Stimulated activated CD8-positive, alpha-beta memory T cell treated with anti-CD3 and anti-CD28 coated beads, Interleukin-12 subunit alpha, Interleukin-12 subunit beta, amount 100 ng/mL, for 24 hours (primary cell): Measurements from ENCODE around the gene MLLT10.

ENCODE experiments used
- DNase-seq: peaks from one replicate; pipeline ENCODE4 v3.0.0-alpha.2; 2020; ENCODE audit errors: extremely low read depth

MLLT10 gene

DNA sequence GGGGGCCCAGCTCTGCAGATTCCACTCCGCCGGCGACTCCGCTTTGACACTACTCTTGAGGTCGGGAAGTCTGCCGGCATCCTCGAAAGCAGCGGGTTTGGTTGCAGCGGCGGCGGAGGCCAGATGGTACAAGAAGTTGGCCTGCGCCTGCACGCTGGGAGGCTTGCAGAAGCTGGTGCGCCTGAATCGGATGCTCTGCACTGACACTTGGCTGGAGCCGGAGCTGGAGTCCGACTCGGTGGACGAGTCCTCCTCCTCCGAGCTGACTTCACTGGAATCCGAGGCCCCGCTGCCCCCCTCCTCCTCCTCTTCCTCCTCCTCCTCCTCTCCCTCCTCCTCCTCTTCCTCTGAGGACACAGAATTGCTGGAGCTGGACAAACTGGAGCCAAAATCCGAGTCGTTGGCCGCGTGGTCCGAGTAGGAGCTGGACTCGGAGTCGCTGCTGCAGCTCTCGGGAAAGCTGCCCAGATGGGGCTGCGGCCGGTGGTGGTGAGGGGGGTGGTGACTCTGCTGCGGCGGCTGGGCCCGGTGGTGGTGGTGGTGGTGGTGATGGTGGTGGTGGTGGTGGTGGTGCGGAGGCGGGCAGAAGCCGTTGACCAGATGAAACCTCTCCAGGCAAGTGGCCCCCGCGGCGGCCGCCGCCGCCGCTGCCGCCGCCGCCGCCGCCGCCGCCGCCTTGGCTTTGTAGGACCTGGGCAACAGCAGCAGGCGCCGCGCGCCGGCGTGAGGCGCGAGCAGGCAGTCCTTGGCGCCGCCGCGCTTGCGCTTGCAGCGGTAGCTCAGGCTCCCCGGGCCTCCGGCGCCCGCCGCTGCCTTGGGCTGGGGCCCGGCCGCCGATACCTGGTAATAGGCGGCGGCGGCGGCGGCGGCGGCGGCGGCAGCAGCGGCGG, 17.5 kb upstream of the MLLT10 start:
- DNase-seq = no peak

DNA sequence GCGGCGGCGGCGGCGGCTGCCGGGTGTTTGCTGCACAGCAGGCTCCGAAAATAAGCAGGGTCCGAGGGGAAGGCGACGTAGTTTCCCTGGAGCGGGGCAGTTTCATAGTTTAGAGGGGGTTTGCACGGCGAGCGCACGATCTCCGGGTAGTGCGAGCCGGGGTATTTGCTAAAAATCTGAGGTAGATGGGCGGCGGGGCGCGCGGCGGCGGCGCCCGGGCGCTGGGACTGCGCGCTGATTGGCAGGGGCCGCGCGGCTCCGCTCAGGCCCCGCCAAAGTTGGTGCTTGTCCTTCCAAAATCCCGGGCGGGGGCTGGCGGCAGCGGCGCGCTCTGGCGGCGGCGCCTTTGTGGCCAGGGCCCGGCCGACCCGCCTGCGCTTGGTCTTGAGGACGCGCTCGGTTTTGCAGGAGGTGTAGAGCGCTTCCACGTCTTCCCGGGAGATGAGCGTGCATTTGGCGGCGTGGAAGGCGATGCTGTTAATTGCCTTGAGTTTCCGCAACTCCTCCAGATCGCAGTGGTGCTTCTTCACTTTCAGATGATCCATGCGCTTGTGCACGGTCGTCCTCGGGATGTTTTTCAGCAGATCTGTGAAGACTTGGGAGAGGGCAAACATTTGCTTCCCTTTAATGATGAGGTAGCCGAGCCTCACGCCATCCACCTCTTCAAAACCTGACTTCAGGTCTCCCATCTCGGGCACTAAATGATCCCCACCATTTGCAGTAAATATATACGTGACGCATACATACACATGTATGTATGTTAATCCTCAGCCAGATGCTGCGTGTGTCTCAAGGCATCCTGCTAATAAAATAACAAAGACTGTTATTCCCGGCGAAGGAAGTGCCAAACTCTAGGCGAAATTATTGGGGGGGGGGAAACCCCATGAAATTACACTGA, 16.6 kb upstream of the MLLT10 start:
- DNase-seq = no peak

- no peak for DNase-seq
These were observed 15.8 kb upstream of the MLLT10 start for GRCh38 chr10:21518149-21518640.

GRCh38 chr10:21518641-21519396, 15.2 kb upstream of the MLLT10 start:
- no peak for DNase-seq

DNA sequence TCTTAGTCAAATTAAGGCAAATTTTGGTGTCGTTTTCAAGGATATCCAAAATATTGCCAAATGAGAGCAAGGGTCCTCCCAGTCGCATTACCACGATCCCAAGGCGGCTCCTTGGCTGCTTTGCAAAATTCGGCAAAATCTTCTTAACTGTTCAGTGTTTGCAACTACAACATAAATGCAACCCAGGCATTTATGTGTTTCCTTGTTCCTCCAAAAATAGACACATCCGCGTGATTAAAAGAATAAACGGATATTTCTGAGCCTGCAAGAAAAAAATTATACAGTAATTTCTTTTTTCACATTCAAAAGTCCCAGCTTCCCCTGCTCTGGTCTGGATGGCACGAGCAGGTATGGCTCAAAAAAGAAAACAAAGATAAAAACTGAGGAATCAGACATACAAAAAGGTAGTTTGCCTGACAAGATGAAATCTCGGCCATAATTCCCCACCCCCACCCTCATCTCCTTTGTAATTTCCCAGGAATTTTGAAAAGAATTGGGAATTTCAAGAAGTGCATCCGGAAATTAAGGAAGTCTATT, 14.6 kb upstream of the MLLT10 start:
- no peak for DNase-seq

DNA sequence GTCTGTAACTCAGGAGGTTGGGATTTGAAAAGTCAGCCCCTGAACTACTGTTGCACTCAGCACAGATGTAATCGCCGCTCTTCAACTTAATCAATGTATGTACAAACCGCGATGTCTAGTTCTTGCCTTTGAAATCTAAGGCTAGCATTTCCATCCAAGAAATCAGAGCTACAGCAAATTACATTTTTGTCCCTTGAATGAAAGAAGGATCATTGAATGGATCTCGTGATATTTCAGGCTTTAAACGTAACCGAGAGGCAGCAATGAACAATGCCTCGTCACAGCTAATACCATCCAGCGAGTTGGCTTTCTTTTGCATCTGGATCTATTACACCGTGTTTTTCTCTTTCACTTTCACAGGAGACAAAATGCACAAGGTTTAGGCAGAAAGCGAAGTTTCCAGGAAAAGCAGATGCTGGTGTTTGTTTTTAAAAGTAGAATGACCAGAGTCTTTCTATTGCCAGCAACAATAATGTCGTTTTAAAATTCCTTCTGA, 14.0 kb upstream of the MLLT10 start:
- DNase-seq = no peak

- no peak for DNase-seq
These were observed 13.5 kb upstream of the MLLT10 start for GRCh38 chr10:21520509-21520908.

DNA sequence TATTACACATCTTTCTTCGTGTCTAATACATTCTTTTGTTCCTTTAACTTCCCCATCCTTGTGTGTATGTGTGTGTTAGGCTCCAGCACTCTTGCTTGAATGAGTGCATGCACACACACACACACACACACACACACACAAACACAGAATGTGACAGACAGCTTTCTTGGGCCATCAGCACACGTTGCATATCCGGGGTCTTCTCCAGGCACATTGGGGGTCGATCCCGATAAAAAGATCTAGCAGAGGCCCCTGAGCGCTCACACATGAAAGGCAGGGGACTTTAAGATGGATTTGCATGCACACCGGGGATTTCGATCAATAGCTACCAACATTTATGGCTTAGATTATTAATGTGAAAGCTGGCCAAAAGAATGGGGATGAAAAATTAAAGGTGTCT, 13.1 kb upstream of the MLLT10 start:
- DNase-seq = no peak

- DNase-seq = no peak
These were observed 12.1 kb upstream of the MLLT10 start for GRCh38 chr10:21521751-21522533.

- DNase-seq = no peak
These were observed 11.2 kb upstream of the MLLT10 start for GRCh38 chr10:21522631-21523406.

- no peak for DNase-seq
These were observed 10.4 kb upstream of the MLLT10 start for GRCh38 chr10:21523557-21524008.

DNA sequence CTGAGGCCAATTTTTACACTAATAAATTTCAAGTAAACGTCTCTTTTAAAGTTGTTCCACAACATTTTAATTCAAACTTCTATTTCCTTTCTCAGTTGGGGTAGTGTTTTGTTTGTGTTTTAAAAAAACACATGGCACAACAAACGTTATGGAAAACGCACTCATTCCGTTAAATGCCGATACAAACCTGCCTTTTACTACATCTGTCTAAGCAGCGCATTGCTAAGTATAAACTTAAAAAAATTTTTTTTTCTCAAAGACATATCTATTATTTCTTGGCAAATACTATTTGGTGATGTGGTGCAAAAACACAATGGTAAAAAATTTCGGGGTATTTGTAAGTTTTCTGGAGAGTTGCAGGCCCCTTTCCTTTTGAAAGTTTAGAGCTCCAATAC, 9.9 kb upstream of the MLLT10 start:
- no peak for DNase-seq

- DNase-seq = no peak
These were observed 9.3 kb upstream of the MLLT10 start for GRCh38 chr10:21524526-21525366.

DNA sequence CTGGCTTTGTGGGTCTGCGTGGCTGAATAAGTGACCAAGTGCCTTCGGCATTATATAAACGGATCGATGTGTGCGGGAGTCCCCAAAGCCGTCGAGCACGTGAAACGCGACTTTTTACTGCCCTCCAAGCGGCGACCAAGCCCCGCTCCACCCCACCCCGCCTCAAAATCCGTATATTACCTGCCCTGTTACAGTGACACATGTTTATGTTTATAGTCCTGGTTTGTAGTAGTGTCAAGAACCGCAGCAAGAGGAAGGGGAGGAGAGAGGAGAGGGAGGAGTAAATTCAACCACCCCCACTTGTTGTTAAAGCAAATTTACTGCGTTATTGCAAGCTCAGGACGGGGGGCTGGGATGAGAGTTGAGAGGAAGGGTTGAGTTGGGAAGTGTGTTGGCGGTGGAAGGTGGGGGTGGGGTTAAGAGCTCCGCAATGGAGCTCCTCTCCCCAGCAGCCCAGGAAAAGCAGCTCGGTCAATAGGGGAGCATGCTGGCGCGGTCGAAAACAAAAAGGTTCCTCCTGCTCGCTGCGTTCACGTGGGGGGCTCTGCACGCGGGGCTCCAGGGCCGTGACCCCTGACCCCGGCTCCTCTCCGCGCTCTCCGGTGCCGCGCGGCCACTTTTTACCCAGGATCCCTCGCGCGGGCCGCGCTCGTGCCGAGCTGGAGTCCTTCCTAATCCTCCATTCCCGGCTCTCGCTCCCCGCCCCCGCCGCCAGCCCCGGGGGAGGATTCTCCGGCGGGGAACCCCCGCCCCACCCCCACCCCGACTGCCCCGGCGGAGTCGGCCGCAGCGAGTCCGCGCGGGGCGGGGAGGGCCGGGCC, 8.5 kb upstream of the MLLT10 start, which contains the start of gene SKIDA1:
Gene SKIDA1, minus strand, starts transcription at position 316 of the 821 bp plus-strand sequence. CDS start 7,860 bp downstream, outside the sequence.
- no peak for DNase-seq

DNA sequence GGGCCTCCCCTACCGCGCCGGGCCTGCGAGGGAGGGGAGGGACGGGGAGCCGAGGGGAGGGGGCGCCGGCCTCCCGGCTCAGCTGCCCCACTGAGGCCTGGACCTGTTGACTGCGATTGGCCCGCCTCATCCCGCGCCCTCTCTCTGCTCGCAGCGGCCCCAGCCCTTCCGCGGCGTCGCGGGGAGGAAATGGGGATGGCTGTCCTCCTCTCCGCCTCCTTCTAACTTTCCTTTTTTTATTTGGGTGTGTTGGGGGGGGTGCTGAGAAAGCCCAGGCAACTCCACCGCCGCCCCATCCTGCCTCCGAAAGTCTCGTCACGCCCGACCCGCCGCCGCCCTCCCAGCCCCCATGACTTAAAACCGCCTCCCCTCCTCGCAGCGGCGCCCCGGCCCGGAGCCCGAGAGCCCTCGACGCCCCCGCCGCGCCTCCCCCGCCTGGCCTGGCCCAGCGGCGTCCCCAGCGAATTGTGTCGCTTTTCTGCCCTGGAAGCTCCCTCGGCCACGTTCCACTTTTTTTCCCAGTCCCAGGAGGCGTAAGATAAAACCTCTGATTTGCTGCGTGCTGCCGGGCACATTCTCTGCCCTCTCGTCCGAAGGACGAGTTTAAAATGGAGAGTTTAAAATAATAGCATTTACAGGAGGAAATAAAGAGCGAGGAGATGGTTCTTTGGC, 7.7 kb upstream of the MLLT10 start:
- DNase-seq = no peak

- DNase-seq = no peak
These were observed 7.0 kb upstream of the MLLT10 start for GRCh38 chr10:21526860-21527597.
